Keratinocyte (primary cell): ENCODE data around the gene DIP2C. TPM values are rescaled to one million over a fixed set of nuclear protein-coding genes. Genes with fewer than 3 reads are reported as not detected.
"Not testable (repeated sequence)": the region's sequence is repeated elsewhere in the genome, so short reads cannot be mapped to it uniquely, and the experiment has no call there.

Experiments used
- DNase-seq: peaks from one replicate; pipeline ENCODE4 v3.0.0-alpha.2; 2011; ENCODE audit warnings: low read depth, missing footprints, low spot score
- FAIRE-seq: peaks from 2 replicates; lab custom pipeline; 2011; peaks lifted over from hg19 to GRCh38; lab: Jason Lieb, UNC
- H2AFZ ChIP-seq: 2 replicates; pipeline ENCODE4 v1.6.0; 2012; ENCODE audit warnings: low read length, control low read depth, inconsistent platforms; ENCODE audit not compliant: control insufficient read depth
- H3K27ac ChIP-seq: 2 replicates; pipeline ENCODE4 v1.5.1; 2011; ENCODE audit warnings: low read length; ENCODE audit not compliant: control insufficient read depth, insufficient read depth
- H3K27me3 ChIP-seq: 3 replicates; pipeline ENCODE4 v1.6.0; 2011; ENCODE audit warnings: low read length; ENCODE audit not compliant: control insufficient read depth, insufficient read depth; ENCODE audit errors: extremely low read depth
- H3K36me3 ChIP-seq, 2 experiments: 2 replicates in 1 of 2; 3 replicates in 1 of 2; pipeline ENCODE4 v1.5.1; 2011; ENCODE audit warnings: low read length in 2 of 2, mild to moderate bottlenecking in 1 of 2; ENCODE audit not compliant: control insufficient read depth in 2 of 2, insufficient read depth in 2 of 2; ENCODE audit errors: extremely low read depth in 1 of 2
- H3K4me1 ChIP-seq: 3 replicates; pipeline ENCODE4 v1.5.1; 2011; ENCODE audit warnings: low read length; ENCODE audit not compliant: control insufficient read depth, insufficient read depth; ENCODE audit errors: extremely low read depth
- H3K4me2 ChIP-seq: 3 replicates; pipeline ENCODE4 v1.6.0; 2011; ENCODE audit warnings: low read depth, low read length; ENCODE audit not compliant: control insufficient read depth, insufficient read depth; ENCODE audit errors: extremely low read depth
- H3K4me3 ChIP-seq, 3 experiments: fragments of 200-600 bp in 1 of 3; sonication (generic) in 1 of 3; 2 replicates in 2 of 3; 3 replicates in 1 of 3; pipeline ENCODE4 v1.5.1; 2011 to 2016; ENCODE audit warnings: low read length in 3 of 3, mild to moderate bottlenecking in 3 of 3, control low read depth in 2 of 3, inconsistent platforms in 1 of 3, low read depth in 1 of 3, mixed read lengths in 1 of 3, mixed run types in 1 of 3, moderate library complexity in 1 of 3; ENCODE audit not compliant: control insufficient read depth in 2 of 3, insufficient read depth in 2 of 3; ENCODE audit errors: extremely low read depth in 1 of 3
- H3K79me2 ChIP-seq: 2 replicates; pipeline ENCODE4 v1.6.0; 2012; ENCODE audit warnings: low read length; ENCODE audit not compliant: control insufficient read depth, insufficient read depth
- H3K9ac ChIP-seq: 3 replicates; pipeline ENCODE4 v1.6.0; 2011; ENCODE audit warnings: low read length; ENCODE audit not compliant: control insufficient read depth, insufficient read depth; ENCODE audit errors: extremely low read depth
- H3K9me1 ChIP-seq: 3 replicates; pipeline ENCODE4 v1.6.0; 2011; ENCODE audit warnings: low read length; ENCODE audit not compliant: control insufficient read depth, insufficient read depth; ENCODE audit errors: extremely low read depth
- H3K9me3 ChIP-seq: 2 replicates; pipeline ENCODE4 v1.5.1; 2012; ENCODE audit warnings: low read depth, low read length; ENCODE audit not compliant: control insufficient read depth
- H4K20me1 ChIP-seq: 3 replicates; pipeline ENCODE4 v1.6.0; 2011; ENCODE audit warnings: low read length; ENCODE audit not compliant: control insufficient read depth, insufficient read depth; ENCODE audit errors: extremely low read depth
- EZH2 ChIP-seq: IDR thresholded peaks from one replicate; pipeline ENCODE4 v1.6.1; 2012; ENCODE audit warnings: inconsistent platforms, mild to moderate bottlenecking, low read length, moderate library complexity
- dilution Hi-C: fragments of 300-500 bp; cut with MboI; formaldehyde crosslinking; loops from one replicate; pipeline ENCODE4 v1.7.0; 2020; ENCODE audit warnings: low sequenced_read_pairs; ENCODE audit not compliant: extremely low pct_ligation_motif_present
- polyA plus RNA-seq, 5 experiments: library from polyadenylated mRNA; depleted of rRNA in 3 of 5; stranded (reverse) in 3 of 5; stranded (forward) in 1 of 5; unstranded in 1 of 5; fragments of >200 nt; gene quantifications; 1 replicate in 1 of 5; 2 replicates in 3 of 5; 3 replicates in 1 of 5; pipeline versions ENCODE4 v1.2.1 to v1.2.3, GENCODE V29; 2011 to 2012; ENCODE audit warnings: missing spikeins in 2 of 5, low read depth in 1 of 5, low replicate concordance in 1 of 5
- TF ChIP-seq, protein P1 (sequence below), 3 experiments: IDR thresholded peaks in 1 of 3; conservative IDR thresholded peaks in 1 of 3; optimal IDR thresholded peaks in 1 of 3; 2 replicates in 2 of 3; 3 replicates in 1 of 3; pipeline versions ENCODE3 to v1.5.1; 2011; ENCODE audit warnings: low read length in 3 of 3, mild to moderate bottlenecking in 3 of 3, moderate library complexity in 2 of 3, control low read depth in 1 of 3, inconsistent platforms in 1 of 3; ENCODE audit not compliant: insufficient read depth in 2 of 3; ENCODE audit errors: extremely low read depth in 1 of 3

The DIP2C gene
- polyA plus RNA-seq, 1 donor (not counting 4 experiments of a cell fraction or from before 2014, with no cell fraction given): 1.3 TPM

- FAIRE-seq: no peak
- Histone ChIP-seq H3K79me2 (peaks cover 3% of the 10 kb centered on the region), H3K27ac (no peak overlapping the region), H3K9me3 (no peaks in the 10 kb centered on the region), H3K4me2 (no peak overlapping the region), H2AFZ (no peak overlapping the region), H3K4me1 (no peaks in the 10 kb centered on the region), H4K20me1 (no peaks in the 10 kb centered on the region), H3K27me3 (no peaks in the 10 kb centered on the region), H3K9me1 (no peaks in the 10 kb centered on the region), H3K36me3 (no peaks in the 10 kb centered on the region), H3K9ac (no peak overlapping the region), H3K4me3 (no peak overlapping the region)
- DNase-seq: no peak
- no peak for TF ChIP-seq EZH2
- TF ChIP-seq, protein P1, sequence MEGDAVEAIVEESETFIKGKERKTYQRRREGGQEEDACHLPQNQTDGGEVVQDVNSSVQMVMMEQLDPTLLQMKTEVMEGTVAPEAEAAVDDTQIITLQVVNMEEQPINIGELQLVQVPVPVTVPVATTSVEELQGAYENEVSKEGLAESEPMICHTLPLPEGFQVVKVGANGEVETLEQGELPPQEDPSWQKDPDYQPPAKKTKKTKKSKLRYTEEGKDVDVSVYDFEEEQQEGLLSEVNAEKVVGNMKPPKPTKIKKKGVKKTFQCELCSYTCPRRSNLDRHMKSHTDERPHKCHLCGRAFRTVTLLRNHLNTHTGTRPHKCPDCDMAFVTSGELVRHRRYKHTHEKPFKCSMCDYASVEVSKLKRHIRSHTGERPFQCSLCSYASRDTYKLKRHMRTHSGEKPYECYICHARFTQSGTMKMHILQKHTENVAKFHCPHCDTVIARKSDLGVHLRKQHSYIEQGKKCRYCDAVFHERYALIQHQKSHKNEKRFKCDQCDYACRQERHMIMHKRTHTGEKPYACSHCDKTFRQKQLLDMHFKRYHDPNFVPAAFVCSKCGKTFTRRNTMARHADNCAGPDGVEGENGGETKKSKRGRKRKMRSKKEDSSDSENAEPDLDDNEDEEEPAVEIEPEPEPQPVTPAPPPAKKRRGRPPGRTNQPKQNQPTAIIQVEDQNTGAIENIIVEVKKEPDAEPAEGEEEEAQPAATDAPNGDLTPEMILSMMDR (optimal IDR thresholded peaks at IDR 0.05 in 1 of 3, IDR thresholded peaks at IDR 0.05 in 1 of 3, conservative IDR thresholded peaks at IDR 0.05 in 1 of 3; ENCODE audit: extremely low read depth in 1 of 3, insufficient read depth in 2 of 3, low read length in 3 of 3): no peak
- dilution Hi-C loops: no loop called here
Observed at GRCh38 chr10:654647-654996, 34.8 kb downstream of the DIP2C start.

DNA sequence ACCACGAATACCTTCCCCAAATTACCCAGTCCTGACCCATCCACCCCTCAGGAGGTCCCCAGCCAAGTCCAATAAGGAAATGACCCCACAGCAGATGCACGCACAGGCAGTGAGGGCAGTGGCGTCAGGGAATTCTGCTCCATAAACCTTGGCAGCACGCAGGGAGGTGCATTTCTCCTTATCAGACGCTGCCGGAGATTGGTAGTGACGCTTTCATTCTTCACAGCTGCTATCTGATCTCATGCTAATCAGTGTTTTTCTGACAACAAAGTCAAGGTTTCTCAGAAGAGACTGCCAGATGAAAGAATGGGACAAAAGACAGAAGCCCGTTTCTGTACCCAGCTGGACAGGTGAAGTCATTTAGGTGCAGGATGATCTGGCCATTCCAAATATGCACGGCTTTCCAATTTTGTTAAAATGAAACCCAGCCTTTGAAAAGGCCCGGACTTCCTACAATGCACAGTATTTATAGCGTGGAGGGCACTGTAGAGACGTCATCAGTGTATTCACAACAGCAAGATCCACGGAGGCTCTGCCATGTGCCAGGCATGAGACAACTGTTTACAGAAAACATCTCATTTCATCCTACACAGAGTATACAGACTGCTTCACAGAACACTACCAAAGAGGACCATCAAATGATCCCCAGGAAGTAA, 35.3 kb downstream of the DIP2C start:
- Histone ChIP-seq H4K20me1 (no peaks in the 10 kb centered on the region), H3K27me3 (no peaks in the 10 kb centered on the region), H3K9ac (no peak overlapping the region), H3K4me3 (no peak overlapping the region), H3K9me3 (no peaks in the 10 kb centered on the region), H3K79me2 (peaks cover 3% of the 10 kb centered on the region), H3K4me1 (no peaks in the 10 kb centered on the region), H2AFZ (no peak overlapping the region), H3K9me1 (no peaks in the 10 kb centered on the region), H3K27ac (no peak overlapping the region), H3K36me3 (no peaks in the 10 kb centered on the region), H3K4me2 (peak overlapping the region; percentile 40)
- TF ChIP-seq, protein P1 (optimal IDR thresholded peaks at IDR 0.05 in 1 of 3, IDR thresholded peaks at IDR 0.05 in 1 of 3, conservative IDR thresholded peaks at IDR 0.05 in 1 of 3; ENCODE audit: extremely low read depth in 1 of 3, insufficient read depth in 2 of 3, low read length in 3 of 3): no peak
- TF ChIP-seq EZH2: no peak
- DNase-seq: no peak
- FAIRE-seq: no peak
- dilution Hi-C loops: no loop called here

DNA sequence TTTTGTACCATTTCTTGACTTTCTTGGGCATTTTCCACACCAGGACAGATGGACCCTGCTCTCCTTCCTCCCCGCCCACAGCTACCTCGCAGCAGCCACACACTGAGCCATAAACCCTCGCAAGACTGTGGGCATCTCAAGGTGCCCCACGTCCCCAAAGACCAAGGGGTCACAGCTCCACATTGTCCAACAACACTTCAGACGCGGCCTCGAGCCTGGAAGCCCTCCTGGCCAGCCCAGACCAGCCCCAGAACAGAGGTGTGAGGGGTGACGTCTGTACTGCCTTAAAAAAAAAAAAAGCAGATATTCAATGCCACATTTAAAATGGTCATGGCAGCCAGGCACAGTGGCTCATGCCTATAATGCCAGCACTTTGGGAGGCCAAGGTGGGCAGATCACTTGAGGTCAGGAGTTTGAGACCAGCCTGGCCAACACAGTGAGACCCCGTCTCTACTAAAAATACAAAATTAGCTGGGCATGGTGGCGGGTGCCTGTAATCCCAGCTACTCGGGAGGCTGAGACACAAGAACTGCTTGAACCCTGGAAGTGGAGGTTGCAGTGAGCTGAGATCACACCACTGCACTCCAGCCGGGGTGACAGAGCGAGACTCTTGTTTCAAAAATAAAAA, 36.5 kb downstream of the DIP2C start:
- H3K27me3 ChIP-seq, H3K9me3 ChIP-seq, H3K27ac ChIP-seq, H3K4me1 ChIP-seq, H4K20me1 ChIP-seq, H3K9me1 ChIP-seq, H3K36me3 ChIP-seq, DNase-seq, H3K4me2 ChIP-seq, H3K4me3 ChIP-seq, H2AFZ ChIP-seq, FAIRE-seq, H3K9ac ChIP-seq, dilution Hi-C loops, H3K79me2 ChIP-seq: not testable (repeated sequence)
